T-helper 1 cell treated with Interleukin-12 subunit alpha and Interleukin-12 subunit beta and Interleukin-4 antibody, amounts not matched to agents 30 ng/mL and 1 ng/mL, for 36 hours (primary cell): ENCODE data around the gene GNAS. TPM values are rescaled to one million over a fixed set of nuclear protein-coding genes. Genes with fewer than 3 reads are reported as not detected.
"Not testable (repeated sequence)": the region's sequence is repeated elsewhere in the genome, so short reads cannot be mapped to it uniquely, and the experiment has no call there.

ENCODE experiments used
- intact Hi-C: fragments of 100-400 bp; cut with micrococcal nuclease; formaldehyde crosslinking; loops from one replicate; pipeline ENCODE4 v1.15.1; 2024
- total RNA-seq: library from RNA; stranded (reverse); gene quantifications from 2 replicates; pipeline ENCODE4 v1.2.3, GENCODE V29; 2022

GNAS gene
- total RNA-seq, 1 donor from 2014 or later = 675 TPM

DNA sequence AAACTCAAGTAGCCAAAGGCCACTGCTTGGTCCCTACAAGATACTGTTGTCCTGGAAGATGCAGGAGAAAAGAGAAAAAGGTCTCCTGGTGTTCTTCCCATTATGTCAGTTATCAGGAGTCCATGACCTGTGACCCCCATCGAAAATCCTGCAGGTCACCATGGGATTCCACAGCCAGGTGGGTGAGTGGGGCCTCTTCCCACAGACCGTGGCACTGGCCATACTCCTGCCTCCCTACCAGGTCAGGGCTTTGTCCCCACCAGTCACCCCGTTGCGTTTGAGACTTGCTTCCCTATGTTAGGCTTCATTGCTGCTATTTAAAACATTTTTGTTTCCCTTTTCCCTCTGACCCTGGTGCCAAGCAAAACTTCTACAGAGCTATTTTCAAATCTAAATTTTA lies 60.6 kb downstream of the GNAS start:
- intact Hi-C loops = no loop called here

DNA sequence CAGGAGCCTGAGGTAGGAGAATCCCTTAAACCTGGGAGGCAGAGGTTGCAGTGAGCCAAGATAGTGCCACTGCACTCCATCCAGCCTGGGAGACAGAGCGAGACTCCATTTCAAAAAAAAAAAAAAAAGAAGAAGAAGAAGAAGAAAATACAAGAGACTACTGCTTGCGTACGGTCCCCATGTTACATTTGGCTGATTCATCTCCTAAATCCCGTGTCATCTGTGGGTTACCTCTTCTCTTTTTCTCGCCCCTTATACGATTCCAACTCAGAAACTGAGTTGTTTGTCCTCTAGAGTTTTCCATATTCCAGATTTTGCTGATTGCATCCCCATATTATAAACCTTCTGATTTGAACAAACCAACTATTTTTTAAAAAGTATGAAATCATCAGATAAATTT lies 66.1 kb downstream of the GNAS start:
- intact Hi-C loops = no loop called here

DNA sequence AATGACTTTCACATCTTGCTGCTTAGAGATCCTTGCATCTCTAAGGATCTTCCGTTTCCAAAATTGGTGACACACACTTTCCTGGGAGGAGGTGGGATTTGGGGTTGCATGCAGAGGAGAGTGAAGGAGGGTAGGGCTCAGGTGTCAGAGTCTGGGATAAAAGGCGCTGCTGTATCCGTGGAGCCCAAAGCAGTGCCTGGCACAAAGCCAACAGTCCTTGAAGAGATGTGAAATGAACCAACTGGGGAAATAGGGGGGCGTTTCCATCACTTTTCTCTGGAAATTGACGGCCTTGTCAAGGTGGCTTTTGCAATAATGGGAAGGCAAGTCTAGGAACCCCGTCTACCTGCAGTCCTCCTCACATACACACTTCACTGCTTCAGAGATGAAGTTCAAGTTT lies 69.0 kb downstream of the GNAS start:
- intact Hi-C loops = no loop called here

DNA sequence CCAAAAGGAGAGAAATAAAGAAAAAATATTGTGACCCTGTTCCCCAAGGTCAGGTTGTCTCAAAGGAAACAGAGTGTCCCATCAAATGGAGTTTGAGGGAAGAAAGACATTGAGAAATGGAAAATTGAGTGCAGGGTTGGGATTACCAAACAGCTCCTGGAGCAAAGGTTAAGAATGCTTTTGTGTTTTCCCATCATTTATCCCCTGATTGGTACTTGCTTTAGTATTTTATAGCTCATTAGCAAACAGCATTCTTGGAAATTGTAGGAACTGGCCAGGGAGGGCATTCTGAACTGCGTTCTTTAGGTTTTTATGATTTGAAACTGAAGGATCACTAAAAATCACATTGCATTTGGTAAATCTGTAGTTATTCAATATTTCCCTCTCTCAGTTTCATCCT lies 69.5 kb downstream of the GNAS start:
- intact Hi-C loops = no loop called here

DNA sequence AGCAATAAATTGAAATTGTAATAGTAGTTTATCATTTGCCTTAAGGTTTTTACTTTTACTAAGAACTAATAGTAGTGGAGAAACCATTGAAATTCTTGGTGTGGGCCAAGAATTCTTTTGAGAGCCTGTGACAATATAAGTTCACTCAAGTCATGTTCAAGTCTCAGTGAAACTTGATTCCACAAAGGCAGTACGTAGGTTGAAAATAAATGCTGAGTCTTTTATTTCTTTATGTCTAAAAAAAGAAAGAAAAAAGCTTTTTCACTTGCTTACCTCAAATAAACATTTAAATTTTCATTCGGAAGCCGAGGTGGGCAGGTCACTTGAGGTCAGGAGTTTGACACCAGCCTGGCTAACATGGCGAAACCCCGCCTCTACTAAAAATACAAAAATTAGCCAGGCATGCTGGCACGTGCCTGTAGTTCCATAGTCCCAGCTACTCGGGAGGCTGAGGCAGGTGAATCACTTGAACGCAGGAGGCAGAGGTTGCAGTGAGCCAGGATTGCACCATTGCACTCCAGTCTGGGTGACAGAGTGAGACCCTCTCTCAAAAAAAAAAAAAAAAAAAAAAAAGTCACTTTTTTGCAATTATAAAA lies 70.7 kb downstream of the GNAS start:
- intact Hi-C loops = no loop called here

DNA sequence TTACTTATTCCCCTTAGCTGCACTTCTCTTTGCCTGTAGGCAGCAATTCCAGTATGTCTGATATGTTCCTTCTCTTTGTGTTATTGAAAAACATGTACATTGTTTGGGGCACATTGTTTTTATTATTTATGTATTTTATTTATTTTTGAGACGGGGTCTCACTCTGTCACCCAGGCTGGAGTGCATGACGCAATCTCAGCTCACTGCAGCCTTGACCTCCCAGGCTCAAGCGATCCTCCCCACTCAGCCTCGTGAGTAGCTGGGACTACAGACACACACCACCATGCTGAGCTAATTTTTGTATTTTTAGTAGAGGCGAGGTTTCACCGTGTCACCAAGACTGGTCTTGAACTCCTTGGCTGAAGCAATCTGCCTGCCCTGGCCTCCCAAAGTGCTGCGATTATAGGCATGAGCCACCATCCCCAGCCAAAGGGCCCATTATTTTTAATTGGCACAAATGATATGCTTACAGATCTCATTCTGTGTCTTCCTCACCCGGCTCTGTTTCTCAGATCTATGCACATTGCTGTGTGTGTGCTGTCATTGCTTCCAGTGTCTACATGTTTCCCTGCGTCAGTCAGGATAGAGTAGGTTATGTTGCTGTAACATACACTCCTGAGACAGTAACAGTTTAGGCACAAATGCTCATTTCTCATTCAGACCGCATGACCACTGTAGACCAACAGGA lies 74.4 kb downstream of the GNAS start:
- intact Hi-C loops = no loop called here

DNA sequence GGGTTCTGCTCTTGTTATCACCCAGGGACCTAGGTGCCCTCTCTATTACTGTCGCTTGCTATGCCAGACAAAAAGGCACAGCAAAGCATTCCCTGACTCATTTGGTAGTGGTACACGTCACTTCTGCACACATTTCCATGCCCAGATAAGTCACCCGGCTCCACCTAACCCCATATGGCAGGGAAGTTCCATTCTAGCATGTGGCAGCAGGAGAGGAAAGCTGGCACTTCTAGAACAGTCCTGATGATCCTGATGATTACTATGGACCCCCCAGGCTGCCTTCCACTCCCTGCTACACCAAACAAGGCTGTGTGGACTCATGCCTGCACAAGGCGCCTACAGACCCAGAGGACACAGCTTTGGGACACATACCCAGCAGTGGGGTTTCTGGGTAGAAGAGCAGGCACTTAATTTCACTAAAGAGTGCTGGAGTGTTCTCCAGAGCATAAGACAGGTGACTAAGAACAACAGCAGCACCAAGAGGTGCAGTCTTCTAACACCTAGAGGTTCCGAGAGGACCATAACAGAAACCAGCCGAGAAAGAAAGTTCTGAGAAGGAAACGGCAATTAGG lies 75.1 kb downstream of the GNAS start:
- intact Hi-C loops = no loop called here

DNA sequence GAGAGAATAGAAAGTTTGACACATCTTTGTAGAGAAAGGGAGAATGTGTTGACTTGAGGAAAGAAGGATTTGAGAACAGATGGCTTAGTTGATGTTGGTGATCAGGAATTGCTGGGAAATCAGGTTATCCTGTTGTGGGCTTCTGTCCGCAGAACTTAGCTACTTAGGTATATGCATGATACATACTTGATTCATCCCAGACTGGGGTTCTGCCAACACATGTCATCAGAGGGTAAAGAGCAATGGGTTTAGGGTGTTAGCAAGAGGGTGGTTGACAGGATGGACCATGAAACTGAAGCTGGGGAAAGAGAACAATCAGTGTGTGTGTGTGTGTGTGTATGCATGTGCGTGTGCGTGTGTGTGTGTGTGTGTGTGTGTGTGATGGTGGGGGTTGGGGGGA lies 78.0 kb downstream of the GNAS start:
- intact Hi-C loops = no loop called here

DNA sequence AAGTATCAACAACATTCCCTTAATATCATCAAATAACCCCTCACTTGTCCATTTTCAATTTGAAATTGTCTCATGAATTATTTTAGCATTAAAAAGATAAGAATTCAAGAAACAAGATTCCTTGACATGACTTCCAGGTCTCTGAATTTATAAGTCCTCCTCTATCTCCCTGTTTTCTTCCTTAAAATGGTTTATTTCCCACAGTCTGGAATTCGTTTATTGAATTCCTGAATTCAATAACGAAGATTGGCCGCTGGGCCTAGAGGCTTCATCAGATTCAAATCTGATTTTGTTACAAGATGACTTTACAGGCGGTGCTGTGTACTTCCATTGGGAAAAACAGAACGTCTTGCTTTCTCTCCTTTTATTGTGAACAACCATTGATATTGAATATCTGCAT lies 79.7 kb downstream of the GNAS start:
- intact Hi-C loops = no loop called here

DNA sequence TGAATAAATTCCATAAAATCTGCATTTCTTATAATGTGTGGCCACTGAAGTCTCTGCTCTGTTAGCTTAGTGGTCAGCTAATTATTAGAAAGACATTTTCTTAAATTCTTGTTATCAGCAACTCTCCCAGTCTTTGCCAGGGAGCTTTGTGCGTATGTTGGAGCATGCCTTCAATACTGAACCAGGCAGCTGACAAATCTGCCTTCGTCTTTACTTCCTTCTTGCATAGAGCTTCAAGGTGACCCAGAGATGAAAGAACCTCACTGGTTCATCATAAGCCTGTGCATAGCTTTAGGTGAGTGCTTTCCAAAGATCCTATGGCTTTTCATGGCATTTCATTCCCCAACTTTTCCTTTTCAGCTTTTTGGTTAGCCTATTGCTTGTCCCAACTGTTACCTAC lies 85.6 kb downstream of the GNAS start:
- intact Hi-C loops = no loop called here

DNA sequence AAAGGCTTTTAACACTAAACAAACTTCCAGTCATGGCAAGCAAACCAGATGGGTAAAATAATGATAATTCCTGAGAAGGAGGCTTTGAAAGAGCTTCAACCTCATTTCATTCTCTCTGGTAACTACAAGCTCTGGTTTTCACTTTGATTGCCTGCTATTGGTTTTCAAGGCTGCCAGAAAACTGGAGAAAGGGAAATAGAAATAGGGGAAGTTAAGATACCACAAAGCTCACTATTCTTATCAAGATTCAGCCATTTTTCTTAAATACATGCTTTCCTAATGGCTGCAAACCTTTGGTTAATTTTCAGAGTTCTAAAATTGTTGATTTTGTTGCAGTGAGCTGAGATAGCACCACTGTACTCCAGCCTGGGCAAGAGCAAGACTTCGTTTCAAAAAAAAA lies 86.0 kb downstream of the GNAS start:
- intact Hi-C loops = no loop called here

DNA sequence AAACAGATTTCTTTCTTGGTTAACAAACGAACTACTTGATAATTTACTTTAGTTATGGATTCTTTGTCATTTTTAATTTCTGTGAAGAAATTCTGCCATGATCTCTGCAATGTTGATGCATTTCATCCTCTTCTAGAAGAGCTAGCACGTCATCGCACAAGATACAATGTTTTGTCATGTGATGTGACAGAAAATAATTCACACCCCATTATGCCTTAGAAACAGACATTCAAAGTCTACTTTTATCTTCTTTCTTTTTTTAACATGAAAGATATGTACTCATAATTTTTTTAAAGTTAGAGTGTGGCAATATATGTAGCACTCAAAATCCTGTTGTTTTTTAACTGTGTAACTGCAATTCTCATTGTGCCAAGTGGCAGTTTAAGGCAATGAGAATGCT lies 89.0 kb downstream of the GNAS start:
- intact Hi-C loops = no loop called here

DNA sequence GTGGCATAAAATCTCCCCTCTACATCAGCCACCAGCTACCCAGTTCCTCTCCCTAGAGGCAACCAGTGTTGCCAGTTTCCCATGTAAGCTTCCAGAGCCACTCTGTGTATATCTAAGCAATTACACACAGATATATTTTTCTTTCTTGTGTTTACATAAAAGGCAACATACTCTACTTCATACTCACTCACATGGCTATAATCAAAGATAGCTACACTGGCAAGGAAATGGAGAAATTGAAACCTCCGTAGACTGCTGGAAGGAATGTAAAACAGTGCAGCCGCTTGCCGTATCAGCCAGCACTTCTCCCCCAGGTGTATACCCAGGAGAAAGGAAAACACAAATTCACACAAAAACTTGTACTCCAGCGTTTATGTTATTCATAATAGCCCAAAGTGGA lies 90.0 kb downstream of the GNAS start:
- intact Hi-C loops = no loop called here

DNA sequence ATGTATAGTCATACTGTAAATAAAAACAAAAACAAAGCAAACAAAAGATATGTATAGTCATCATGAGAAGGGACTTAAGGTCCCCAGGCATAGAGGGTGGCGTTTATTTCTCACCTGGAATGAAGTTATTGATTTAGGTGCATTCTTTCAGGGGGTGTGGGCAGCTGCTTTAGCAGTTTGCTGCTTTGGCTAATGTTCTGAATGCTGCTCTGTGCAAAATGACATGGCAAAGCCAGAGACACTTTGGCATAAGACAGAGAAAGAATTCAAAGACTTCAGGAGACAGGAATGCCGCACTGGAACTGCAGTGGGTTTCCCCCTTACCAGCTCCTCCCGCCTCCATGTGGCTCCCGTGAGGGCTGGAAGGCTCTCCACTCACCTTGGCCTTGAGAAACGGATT lies 92.1 kb downstream of the GNAS start:
- intact Hi-C loops = no loop called here

DNA sequence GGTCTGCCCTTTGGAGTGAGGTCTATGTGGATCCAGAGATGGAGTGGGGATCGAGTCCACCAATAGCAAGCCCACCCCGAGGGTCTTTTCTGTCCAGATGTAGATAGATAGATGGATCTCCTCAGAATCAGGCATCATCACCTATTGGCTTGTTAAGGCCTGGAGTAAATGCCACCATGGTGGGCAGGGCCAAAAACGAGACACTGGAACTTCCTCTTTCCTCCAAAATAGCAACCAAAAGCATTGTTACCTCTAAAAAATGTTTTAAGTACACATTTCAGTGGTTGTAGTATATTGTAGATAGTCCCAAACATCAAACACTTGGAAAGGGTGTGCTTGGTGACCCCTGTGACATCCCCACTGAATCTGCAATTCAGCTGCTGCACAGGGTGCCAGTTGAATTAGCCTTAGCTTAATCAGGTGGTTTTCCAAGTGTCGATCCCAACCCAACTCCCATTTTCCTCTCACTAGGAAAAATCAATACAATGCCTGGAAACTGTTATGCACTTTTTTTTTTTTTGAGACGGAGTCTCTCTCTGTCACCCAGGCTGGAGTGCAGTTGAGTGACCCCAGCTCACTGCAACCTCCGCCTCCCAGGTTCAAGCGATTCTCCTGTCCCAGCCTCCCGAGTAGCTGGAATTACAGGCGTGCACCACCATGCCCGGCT lies 93.6 kb downstream of the GNAS start:
- intact Hi-C loops = no loop called here

DNA sequence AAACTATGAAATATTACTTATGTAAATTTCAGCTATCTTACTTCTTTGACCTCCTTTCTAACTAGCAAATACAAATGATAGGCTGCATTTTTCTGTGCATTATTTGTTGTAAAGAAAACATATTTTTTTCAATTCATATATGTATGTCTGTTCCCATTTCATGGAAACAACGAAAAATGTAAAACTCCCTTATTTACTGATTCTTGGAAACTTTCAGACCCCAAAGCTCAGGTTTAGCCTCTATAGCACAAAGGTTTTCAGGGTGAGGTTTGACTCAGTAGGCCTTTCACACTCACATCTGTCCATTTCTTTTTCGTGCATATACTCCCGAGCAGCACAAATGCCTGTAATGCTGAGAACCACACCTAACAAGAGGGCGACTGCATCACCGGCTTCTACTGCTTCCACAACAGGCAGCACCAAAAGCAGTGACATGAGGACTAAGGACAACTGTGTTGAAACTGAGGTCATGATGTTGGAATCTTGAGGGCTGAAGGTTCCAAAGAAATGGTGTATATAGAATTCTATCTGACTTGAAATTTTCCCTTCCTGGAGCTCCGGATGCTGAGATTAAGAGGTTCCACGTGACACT lies 95.4 kb downstream of the GNAS start:
- intact Hi-C loops = not testable (repeated sequence)

DNA sequence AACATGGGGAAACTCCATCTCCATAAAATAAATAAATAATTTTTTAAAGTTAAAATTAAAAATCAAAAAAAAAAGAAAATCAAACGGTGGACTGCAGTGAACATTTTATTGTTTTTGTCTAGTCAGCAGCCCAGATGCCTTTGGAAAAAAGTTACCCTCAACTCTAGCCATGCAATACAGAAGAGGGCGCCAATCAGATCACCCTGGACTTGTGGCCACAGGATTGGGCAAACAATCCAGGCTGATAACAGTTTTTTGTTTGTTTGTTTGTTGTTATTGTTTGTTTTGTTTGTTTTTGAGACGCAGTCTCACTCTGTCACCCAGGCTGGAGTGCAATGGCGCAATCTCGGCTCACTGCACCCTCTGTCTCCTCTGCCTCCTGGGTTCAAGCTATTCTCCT lies 98.1 kb downstream of the GNAS start:
- intact Hi-C loops = no loop called here

DNA sequence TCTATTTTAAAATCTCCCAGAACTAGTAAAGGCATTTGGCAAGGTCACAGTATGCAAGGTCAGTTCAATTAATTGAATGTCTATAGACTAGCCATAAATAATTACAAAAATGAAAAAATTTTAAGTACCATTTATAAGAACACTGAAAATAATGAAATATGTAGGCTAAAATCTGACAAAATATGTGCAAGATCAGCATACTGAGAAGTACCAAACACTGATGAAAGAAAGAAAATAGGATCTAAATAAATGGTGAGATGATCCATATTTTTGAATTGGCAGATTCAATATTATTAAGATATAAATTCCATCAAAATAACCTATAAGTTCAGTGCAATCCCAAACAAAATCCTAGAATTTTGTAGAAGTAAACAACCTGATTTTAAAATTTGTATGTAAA lies 100.5 kb downstream of the GNAS start:
- intact Hi-C loops = no loop called here

DNA sequence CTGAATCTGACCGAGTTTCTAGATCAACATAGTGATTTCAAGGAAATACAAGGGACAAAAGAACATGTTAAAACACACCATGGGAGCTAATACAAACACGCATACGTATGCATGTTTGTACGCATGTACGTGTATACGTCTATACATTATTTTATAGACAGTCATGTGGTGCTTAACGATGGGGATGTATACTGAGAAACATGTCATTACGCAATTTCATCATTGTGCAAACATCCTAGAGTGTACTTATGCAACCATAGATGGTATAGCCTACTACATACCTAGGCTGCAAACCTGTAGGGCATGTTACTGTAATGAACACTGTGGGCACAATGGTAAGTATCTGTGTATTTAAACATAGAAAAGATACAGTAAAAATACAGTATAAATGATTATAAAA lies 103.6 kb downstream of the GNAS start:
- intact Hi-C loops = no loop called here

DNA sequence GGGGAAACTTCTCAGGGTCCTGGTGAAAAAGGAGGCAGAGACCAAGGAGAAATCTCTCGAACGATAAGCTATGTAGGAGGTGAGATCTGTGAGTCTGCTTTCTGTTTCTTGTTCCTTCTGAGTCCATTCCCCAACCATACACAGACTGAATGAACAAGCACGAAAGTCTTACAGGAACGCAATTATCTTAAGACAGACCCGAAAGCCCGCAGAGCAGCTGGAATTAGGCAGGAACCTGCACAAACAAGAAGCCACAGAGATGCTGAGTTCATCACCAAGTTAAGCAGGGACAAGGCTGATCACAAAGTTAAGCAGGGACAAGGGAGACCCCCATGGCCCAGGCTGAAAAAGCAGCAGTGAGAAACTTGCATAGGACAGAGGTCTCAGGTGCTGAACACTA lies 107.1 kb downstream of the GNAS start:
- intact Hi-C loops = no loop called here
